SK-N-SH (cell line): ENCODE measurements around the gene C12orf56.

Experiments used
- CTCF ChIP-seq: fragments of 200-600 bp; sonication (generic); IDR thresholded peaks from 2 replicates; pipeline ENCODE4 v1.6.1; 2017; ENCODE audit warnings: antibody characterized with exemption, mild to moderate bottlenecking, moderate library complexity
- JUND ChIP-seq: IDR thresholded peaks from 2 replicates; pipeline ENCODE4 v1.4.0; 2012
- PBX3 ChIP-seq: IDR thresholded peaks from 2 replicates; pipeline ENCODE4; 2012
- POLR2AphosphoS5 ChIP-seq: IDR thresholded peaks from 2 replicates; pipeline ENCODE4 v1.6.1; 2012; ENCODE audit warnings: low read depth, low read length
- RAD21 ChIP-seq: IDR thresholded peaks from 2 replicates; pipeline ENCODE4 v1.6.1; 2012; ENCODE audit warnings: mild to moderate bottlenecking, low read length
- YY1 ChIP-seq: IDR thresholded peaks from 2 replicates; pipeline ENCODE4 v1.4.0; 2012; ENCODE audit warnings: low read depth, mild to moderate bottlenecking
- ZBTB33 ChIP-seq: IDR thresholded peaks from 2 replicates; pipeline ENCODE4 v1.4.0; 2012; ENCODE audit warnings: low read depth, borderline replicate concordance

GRCh38 chr12:64258576-64258975, 132.0 kb downstream of the C12orf56 start:
- TF ChIP-seq RAD21 (no peak), JUND (no peak), POLR2AphosphoS5 (no peak), YY1 (no peak), CTCF (no peak), PBX3 (no peak), ZBTB33 (no peak)
